Glutamatergic neuron (in vitro differentiated cells): ENCODE data around the gene UBE2E2. TPM values are rescaled to one million over a fixed set of nuclear protein-coding genes. Genes with fewer than 3 reads are reported as not detected.

ENCODE experiments used
- DNase-seq: peaks from one replicate; pipeline ENCODE4 v3.0.0; 2022
- H3K27ac Mint-ChIP-seq: one replicate; pipeline ENCODE4 v1.8.0; 2020; ENCODE audit warnings: mild to moderate bottlenecking, mixed read lengths, inconsistent platforms; ENCODE audit not compliant: unreplicated experiment
- H3K27me3 Mint-ChIP-seq: one replicate; pipeline ENCODE4 v1.8.0; 2020; ENCODE audit warnings: mild to moderate bottlenecking, moderate library complexity, mixed read lengths, inconsistent platforms; ENCODE audit not compliant: unreplicated experiment
- H3K36me3 Mint-ChIP-seq: one replicate; pipeline ENCODE4 v1.8.0; 2020; ENCODE audit warnings: mild to moderate bottlenecking, mixed read lengths, inconsistent platforms; ENCODE audit not compliant: unreplicated experiment
- H3K4me1 Mint-ChIP-seq: one replicate; pipeline ENCODE4 v1.8.0; 2020; ENCODE audit warnings: mild to moderate bottlenecking, low read depth, mixed read lengths, inconsistent platforms; ENCODE audit not compliant: unreplicated experiment
- H3K4me3 Mint-ChIP-seq: one replicate; pipeline ENCODE4 v1.8.0; 2020; ENCODE audit warnings: mild to moderate bottlenecking, mixed read lengths, inconsistent platforms; ENCODE audit not compliant: unreplicated experiment
- H3K9me3 Mint-ChIP-seq: one replicate; pipeline ENCODE4 v1.8.0; 2020; ENCODE audit warnings: mild to moderate bottlenecking, moderate library complexity, mixed read lengths, inconsistent platforms; ENCODE audit not compliant: unreplicated experiment
- CTCF ChIP-seq: fragments of 200-600 bp; sonication (generic); IDR thresholded peaks from one replicate; pipeline ENCODE4 v1.5.0; 2021; ENCODE audit not compliant: partially characterized antibody, unreplicated experiment
- total RNA-seq: library from RNA; stranded (reverse); fragmentation: NEBNext Ultra II Directional; extraction: Animal tissue kit (Norgen Biotek cat#: 25700); gene quantifications from one replicate; pipeline ENCODE4 v1.2.1, GENCODE V29; 2021; ENCODE audit not compliant: unreplicated experiment

Gene UBE2E2
- total RNA-seq, 1 donor from 2014 or later: 40.6 TPM

GRCh38 chr3:23302271-23302670 lies 99.1 kb downstream of the UBE2E2 start:
- no peak for DNase-seq
- H3K27me3 Mint-ChIP-seq: no peaks in the 10 kb centered on the region
- no peaks in the 10 kb centered on the region for H3K4me1 Mint-ChIP-seq
- no peak for TF ChIP-seq CTCF
- peaks cover 2% of the 10 kb centered on the region for H3K9me3 Mint-ChIP-seq
- H3K4me3 Mint-ChIP-seq: no peak overlapping the region
- H3K36me3 Mint-ChIP-seq: no peaks in the 10 kb centered on the region
- H3K27ac Mint-ChIP-seq: no peak overlapping the region

- Mint-ChIP-seq H3K36me3 (no peaks in the 10 kb centered on the region), H3K4me3 (no peak overlapping the region), H3K27ac (no peak overlapping the region), H3K4me1 (no peaks in the 10 kb centered on the region), H3K9me3 (peaks cover 2% of the 10 kb centered on the region), H3K27me3 (no peaks in the 10 kb centered on the region)
- no peak for TF ChIP-seq CTCF
- DNase-seq: no peak
Observed at GRCh38 chr3:23303601-23304217, 100.6 kb downstream of the UBE2E2 start.

GRCh38 chr3:23304424-23304823 lies 101.3 kb downstream of the UBE2E2 start:
- Mint-ChIP-seq H3K36me3 (no peaks in the 10 kb centered on the region), H3K9me3 (peaks cover 2% of the 10 kb centered on the region), H3K27ac (no peak overlapping the region), H3K27me3 (no peaks in the 10 kb centered on the region), H3K4me1 (no peaks in the 10 kb centered on the region), H3K4me3 (no peak overlapping the region)
- no peak for DNase-seq
- TF ChIP-seq CTCF: no peak

- no peak for TF ChIP-seq CTCF
- H3K27ac Mint-ChIP-seq: no peak overlapping the region
- no peaks in the 10 kb centered on the region for H3K9me3 Mint-ChIP-seq
- H3K4me3 Mint-ChIP-seq: no peak overlapping the region
- no peak for DNase-seq
- no peaks in the 10 kb centered on the region for H3K4me1 Mint-ChIP-seq
- no peaks in the 10 kb centered on the region for H3K27me3 Mint-ChIP-seq
- H3K36me3 Mint-ChIP-seq: no peaks in the 10 kb centered on the region
Observed at GRCh38 chr3:23308986-23309625, 106.0 kb downstream of the UBE2E2 start.

GRCh38 chr3:23312866-23313265 lies 109.7 kb downstream of the UBE2E2 start:
- Mint-ChIP-seq H3K27me3 (no peaks in the 10 kb centered on the region), H3K9me3 (no peaks in the 10 kb centered on the region), H3K36me3 (no peaks in the 10 kb centered on the region), H3K4me3 (no peak overlapping the region), H3K27ac (no peak overlapping the region), H3K4me1 (no peaks in the 10 kb centered on the region)
- DNase-seq: no peak
- TF ChIP-seq CTCF: no peak
